Heart left ventricle (tissue), 16 donors: ENCODE results near the gene ADGRD1. TPM values are rescaled to one million over a fixed set of nuclear protein-coding genes. Genes with fewer than 3 reads are reported as not detected.

Experiments
- ATAC-seq, 4 donors: fragments of 200-7000 bp; cut with Tn5 transposase; one replicate each; pipeline ENCODE4 v1.9.1; 2020 to 2022; ENCODE audit warnings: moderate library complexity in 4 of 4, mild to moderate bottlenecking in 3 of 4, moderate number of reproducible peaks in 1 of 4
- DNase-seq, 5 donors: peaks; one replicate each; pipeline ENCODE4 v3.0.0-alpha.2; 2020
- H3K27ac ChIP-seq, 12 donors: fragments of 200-600 bp; sonication (generic) in 4 of 12; one replicate each; pipeline versions ENCODE4 v1.5.0 to v1.8.0; 2016 to 2022; ENCODE audit warnings: mild to moderate bottlenecking in 2 of 12
- H3K27me3 ChIP-seq, 9 donors: fragments of 200-600 bp; sonication (generic) in 2 of 9; one replicate each; pipeline versions ENCODE4 v1.5.1 to v1.8.0; 2016 to 2022; ENCODE audit warnings: mild to moderate bottlenecking in 3 of 9
- H3K36me3 ChIP-seq, 9 donors: fragments of 200-600 bp; sonication (generic) in 2 of 9; one replicate each; pipeline versions ENCODE4 v1.5.0 to v1.8.0; 2018 to 2022; ENCODE audit warnings: mild to moderate bottlenecking in 2 of 9
- H3K4me1 ChIP-seq, 12 donors: fragments of 200-600 bp; sonication (generic) in 4 of 12; one replicate each; pipeline versions ENCODE4 v1.5.0 to v1.8.0; 2016 to 2022; ENCODE audit warnings: mild to moderate bottlenecking in 3 of 12
- H3K4me3 ChIP-seq, 12 donors: fragments of 200-600 bp; sonication (generic) in 4 of 12; one replicate each; pipeline versions ENCODE4 v1.5.0 to v1.8.0; 2017 to 2022; ENCODE audit warnings: mild to moderate bottlenecking in 9 of 12, moderate library complexity in 4 of 12
- H3K9me3 ChIP-seq, 12 donors: fragments of 200-600 bp; sonication (generic) in 4 of 12; one replicate each; pipeline versions ENCODE4 v1.5.0 to v1.8.0; 2016 to 2022; ENCODE audit warnings: mild to moderate bottlenecking in 1 of 12
- CTCF ChIP-seq, 12 donors: fragments of 200-600 bp; sonication (generic) in 4 of 12; IDR thresholded peaks; one replicate each; pipeline versions ENCODE4 v1.5.0 to v1.8.0; 2018 to 2022; ENCODE audit warnings: antibody characterized with exemption in 12 of 12, mild to moderate bottlenecking in 5 of 12
- POLR2A ChIP-seq, 2 donors: fragments of 450-650 bp; IDR thresholded peaks; one replicate each; pipeline ENCODE4 v1.6.1; 2017; ENCODE audit warnings: antibody characterized with exemption in 2 of 2, mild to moderate bottlenecking in 2 of 2, moderate library complexity in 2 of 2
- WGBS, 4 donors: extraction: QIAGEN DNeasy Blood & Tissue Kit in 2 of 4; methylation state at CpG; one replicate each; pipeline versions ENCODE4 v1.1.5 to v1.1.7; 2013 to 2018; 5-methylcytosine and 5-hydroxymethylcytosine counted together
- intact Hi-C, 10 donors: fragments of 100-400 bp; cut with DNase I; formaldehyde crosslinking; loops; one replicate each; pipeline versions ENCODE4 v1.11.1 to v1.14.2; 2022
- polyA plus RNA-seq, 2 donors: library from polyadenylated mRNA; stranded (reverse); fragments of 200-250 nt; gene quantifications; one replicate each; pipeline ENCODE4 v1.2.3, GENCODE V29; 2013
- total RNA-seq, 9 donors: library from RNA; depleted of rRNA in 2 of 9; stranded (reverse); fragments of >200 nt in 2 of 9; fragmentation: NEBNext Ultra II Directional in 3 of 9; extraction: Animal tissue kit (Norgen Biotek cat#: 25700) in 3 of 9; gene quantifications; one replicate each; pipeline versions ENCODE4 v1.1.0 to v1.2.4, GENCODE V29; 2016 to 2023
- donor health status: ischemic (EF 13 %, LVEDD 7.1; RV severe dilation, severe dysfunction).
- donor health status: healthy with polysubstance abuse.
- donor health status: DM: no; HTN: yes; CAD: no.
- donor health status: DM: no; HTN: no; CAD: no.
- donor health status: ischemic (EF 25% LVEDD 6.9; RV normal size, moderate dysfunction).
- donor health status: ischemic (EF 25% LVEDD 5.7; RV mildly dilated, moderate dysfunction).
- donor health status: healthy.
- donor health status: DM: yes; HTN: yes; CAD: no.
- donor health status: ischemic (EF 35%, LVEDD 5.7; RV mildly dilated, moderate dysfunction).
- donor health status: nonischemic (EF 11% LVEDD 7.7; RV severe dilation, severe dysfunction).
- donor health status: DM: yes; HTN: yes; CAD: no.
- donor health status: PGD.
- donor health status: ischemic (EF 29% LVEDD 5.4; RV normal size, mild dysfunction).
- donor health status: nonischemic (EF 23%, LVEDD 6.1; RV moderate dilation, normal function).

Gene ADGRD1
- total and polyA plus RNA-seq, 11 donors: 22.7 to 109 (median 66.3) TPM

- H3K36me3 ChIP-seq: peaks cover 0 to 26% (median 3%) of the 10 kb centered on the region in 9 donors
- H3K9me3 ChIP-seq: no peaks in the 10 kb centered on the region
- TF ChIP-seq POLR2A (IDR thresholded peaks at IDR 0.05) (no peak), CTCF (IDR thresholded peaks at IDR 0.05) (no peak)
- H3K4me1 ChIP-seq: peaks cover 0 to 11% (median 0%) of the 10 kb centered on the region in 12 donors
- no peak for DNase-seq
- peak overlapping the region in 3 of 12 donors; percentile 18 to 73 (median 25) for H3K27ac ChIP-seq
- no peak overlapping the region for H3K4me3 ChIP-seq
- 82 to 89% (median 84%) methylated on average over 29 of the region's 29 CpGs for WGBS, 4 donors
- intact Hi-C loops: no loop called here
- no peaks in the 10 kb centered on the region for H3K27me3 ChIP-seq
- ATAC-seq: peak in 3 of 4 donors; percentile 57 to 69 (median 63)
Observed at GRCh38 chr12:131028587-131029338, 75.1 kb downstream of the ADGRD1 start.

- no peaks in the 10 kb centered on the region for H3K9me3 ChIP-seq
- TF ChIP-seq POLR2A (IDR thresholded peaks at IDR 0.05) (no peak), CTCF (IDR thresholded peaks at IDR 0.05) (no peak)
- ATAC-seq (no peak), DNase-seq (no peak)
- WGBS, 4 donors: 90 to 95% (median 93%) methylated on average over 31 to 35 of the region's 35 CpGs
- no peak overlapping the region for H3K4me3 ChIP-seq
- intact Hi-C loops: no loop called here
- H3K4me1 ChIP-seq: peaks cover 0 to 11% (median 0%) of the 10 kb centered on the region in 12 donors
- no peaks in the 10 kb centered on the region for H3K27me3 ChIP-seq
- H3K27ac ChIP-seq: no peak overlapping the region
- H3K36me3 ChIP-seq: peaks cover 0 to 25% (median 0%) of the 10 kb centered on the region in 9 donors
Observed at GRCh38 chr12:131030472-131031328, 77.0 kb downstream of the ADGRD1 start.

GRCh38 chr12:131032082-131032750 lies 78.5 kb downstream of the ADGRD1 start:
- Histone ChIP-seq H3K27me3 (no peaks in the 10 kb centered on the region), H3K4me3 (no peak overlapping the region), H3K36me3 (peaks cover 0 to 27% (median 0%) of the 10 kb centered on the region in 9 donors), H3K4me1 (peaks cover 0 to 11% (median 0%) of the 10 kb centered on the region in 12 donors), H3K27ac (no peak overlapping the region), H3K9me3 (no peaks in the 10 kb centered on the region)
- WGBS, 4 donors: 84 to 91% (median 88%) methylated on average over 27 to 28 of the region's 28 CpGs
- DNase-seq (no peak), ATAC-seq (no peak)
- TF ChIP-seq POLR2A (IDR thresholded peaks at IDR 0.05) (no peak), CTCF (IDR thresholded peaks at IDR 0.05) (no peak)
- intact Hi-C loops: no loop called here
